HEK293 (cell line): ENCODE results near the gene RIMS1.
A peak's percentile ranks its signal among the peaks of the same experiment; 100 is the strongest.

Experiments used
- CTCF ChIA-PET: fragments of 350-600 bp; formaldehyde crosslinking; extraction: SDS; loops from one replicate; lab custom pipeline; 2021; ENCODE audit warnings: antibody characterized with exemption; lab: Yijun Ruan, JAX
- POLR2A ChIA-PET: fragments of 300-600 bp; formaldehyde crosslinking; extraction: SDS; loops from one replicate; lab custom pipeline; 2020; ENCODE audit warnings: antibody characterized with exemption, inconsistent platforms; lab: Yijun Ruan, JAX
- H3K27ac ChIP-seq: fragments of 200-500 bp; sonication (Bioruptor generic); 2 replicates; pipeline ENCODE4 v1.5.1; 2014; ENCODE audit warnings: low read depth, low read length, control low read depth, inconsistent platforms; ENCODE audit errors: extremely low read depth
- H3K36me3 ChIP-seq, 2 experiments: fragments of 200-500 bp in 1 of 2; sonication (Bioruptor generic) in 1 of 2; 1 replicate in 1 of 2; 2 replicates in 1 of 2; pipeline ENCODE4 v1.5.1; 2014 to 2017; ENCODE audit warnings: inconsistent platforms in 2 of 2, low read length in 2 of 2; ENCODE audit not compliant: control insufficient read depth in 2 of 2, insufficient read depth in 1 of 2
- H3K4me1 ChIP-seq: fragments of 200-500 bp; sonication (Bioruptor generic); 2 replicates; pipeline ENCODE4 v1.5.1; 2014; ENCODE audit warnings: mild to moderate bottlenecking, low read length, inconsistent platforms; ENCODE audit not compliant: control insufficient read depth, insufficient read depth
- H3K4me3 ChIP-seq: 2 replicates; pipeline ENCODE4 v1.5.1; 2011; ENCODE audit warnings: low read depth, mild to moderate bottlenecking, control low read depth, low read length, moderate library complexity
- H3K9me3 ChIP-seq: fragments of 200-500 bp; sonication (Bioruptor generic); 2 replicates; pipeline ENCODE4 v1.5.1; 2014; ENCODE audit warnings: low read depth, low read length, inconsistent platforms; ENCODE audit not compliant: control insufficient read depth, insufficient read depth
- EGR2 ChIP-seq: fragments of 450-650 bp; formaldehyde crosslinking; IDR thresholded peaks from 2 replicates; pipeline ENCODE4 v1.5.1; 2016; ENCODE audit warnings: low read depth, missing biosample characterization, missing genetic modification characterization
- FEZF1 ChIP-seq: fragments of 450-650 bp; formaldehyde crosslinking; IDR thresholded peaks from 2 replicates; pipeline ENCODE4 v1.5.1; 2016; ENCODE audit warnings: missing biosample characterization, missing genetic modification characterization
- HIC1 ChIP-seq: fragments of 450-650 bp; formaldehyde crosslinking; IDR thresholded peaks from 2 replicates; pipeline ENCODE4 v1.5.1; 2016; ENCODE audit warnings: missing biosample characterization, missing genetic modification characterization
- MEIS1 ChIP-seq: sonication (generic); formaldehyde crosslinking; IDR thresholded peaks from 2 replicates; pipeline ENCODE4 v1.8.1; 2022; ENCODE audit warnings: missing genetic modification reagents, mild to moderate bottlenecking, borderline replicate concordance
- SETDB1 ChIP-seq: IDR thresholded peaks from one replicate; pipeline ENCODE4 v1.6.1; 2017; ENCODE audit warnings: mild to moderate bottlenecking, low read length, moderate library complexity, mixed read lengths; ENCODE audit not compliant: insufficient read length
- WT1 ChIP-seq: fragments of 450-650 bp; formaldehyde crosslinking; IDR thresholded peaks from 2 replicates; pipeline ENCODE4 v1.5.1; 2016; ENCODE audit warnings: missing biosample characterization, missing genetic modification characterization
- ZBTB7A ChIP-seq: fragments of 450-650 bp; formaldehyde crosslinking; IDR thresholded peaks from 2 replicates; pipeline ENCODE4 v1.5.1; 2016; ENCODE audit warnings: low read depth, missing biosample characterization, missing genetic modification characterization
- ZFHX2 ChIP-seq: fragments of 450-650 bp; formaldehyde crosslinking; conservative IDR thresholded peaks from 2 replicates; pipeline ENCODE4 v1.5.1; 2016; ENCODE audit warnings: missing biosample characterization, missing genetic modification characterization
- ZNF24 ChIP-seq: fragments of 450-650 bp; formaldehyde crosslinking; IDR thresholded peaks from 2 replicates; pipeline ENCODE4 v1.5.1; 2016; ENCODE audit warnings: missing biosample characterization, missing genetic modification characterization
- ZNF510 ChIP-seq: fragments of 450-650 bp; formaldehyde crosslinking; IDR thresholded peaks from 2 replicates; pipeline ENCODE4 v1.5.1; 2018; ENCODE audit warnings: mild to moderate bottlenecking, missing genetic modification characterization, missing biosample characterization; ENCODE audit not compliant: insufficient replicate concordance
- ZNF513 ChIP-seq: fragments of 450-650 bp; IDR thresholded peaks from 2 replicates; pipeline ENCODE4 v1.5.1; 2018; ENCODE audit warnings: missing biosample characterization, missing genetic modification characterization
- ZNF571 ChIP-seq: fragments of 450-650 bp; formaldehyde crosslinking; IDR thresholded peaks from 2 replicates; pipeline ENCODE4 v1.5.0; 2017; ENCODE audit warnings: missing biosample characterization, missing genetic modification characterization
- ZNF654 ChIP-seq: fragments of 450-650 bp; formaldehyde crosslinking; IDR thresholded peaks from 2 replicates; pipeline ENCODE4 v1.5.1; 2016; ENCODE audit warnings: low read depth, missing biosample characterization, missing genetic modification characterization
- ZSCAN4 ChIP-seq: fragments of 450-650 bp; formaldehyde crosslinking; IDR thresholded peaks from 2 replicates; pipeline ENCODE4 v1.5.1; 2017; ENCODE audit warnings: missing biosample characterization, missing genetic modification characterization
- TF ChIP-seq, protein P1 (sequence below): fragments of 450-650 bp; formaldehyde crosslinking; optimal IDR thresholded peaks from 2 replicates; pipeline ENCODE3; 2016; ENCODE audit warnings: missing biosample characterization, mild to moderate bottlenecking, missing genetic modification characterization
- TF ChIP-seq, protein P2 (sequence below): fragments of 450-650 bp; formaldehyde crosslinking; IDR thresholded peaks from 2 replicates; pipeline ENCODE4 v1.5.1; 2017; ENCODE audit warnings: missing biosample characterization, missing genetic modification characterization

RIMS1 gene

DNA sequence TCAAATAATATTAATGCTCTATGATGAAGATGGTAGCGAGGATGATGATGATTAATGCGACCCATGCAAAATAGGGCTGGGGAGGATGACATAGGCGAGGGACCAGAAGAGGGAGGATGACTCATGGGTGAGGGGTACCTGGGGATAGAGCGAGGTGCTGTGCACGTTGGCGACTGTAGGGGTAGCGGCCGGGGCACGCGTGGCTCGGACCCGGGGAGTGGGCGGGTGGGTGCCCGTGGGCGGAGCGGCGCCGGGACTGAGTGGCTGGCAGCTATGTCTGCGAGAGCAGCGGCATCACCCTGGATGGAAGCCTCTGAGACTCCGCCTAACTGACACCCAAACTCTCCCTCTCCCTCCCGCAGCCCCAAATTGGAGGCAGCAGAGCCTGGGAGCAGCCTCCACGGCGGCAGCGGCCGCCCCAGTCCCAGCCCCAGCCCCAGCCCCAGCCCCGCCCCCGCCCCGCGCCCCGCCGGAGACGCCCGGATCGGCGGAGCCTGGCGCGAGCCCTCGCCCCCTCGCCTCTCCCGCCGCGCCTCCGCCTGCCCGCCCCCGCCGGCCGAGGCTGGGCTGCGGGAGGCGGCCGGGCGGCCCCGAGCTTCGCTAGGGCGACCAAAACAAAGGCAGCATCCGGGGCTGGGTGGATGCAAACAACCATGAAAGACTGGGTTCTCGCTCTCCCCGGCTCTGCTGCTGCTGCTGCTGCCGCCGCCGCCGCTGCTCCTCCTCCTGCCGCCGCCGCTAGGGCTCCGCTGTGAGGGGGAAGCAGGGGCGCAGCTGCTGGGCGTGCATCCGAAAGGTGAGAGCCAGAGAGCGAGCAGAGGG, at the start of gene RIMS1 (continued):
- TF ChIP-seq WT1 (tag by site-specific recombination) = no peak
- peak; percentile 78 for TF ChIP-seq ZNF513 (tag by site-specific recombination)
- peak; percentile 53; the same call in 1 of the 2 replicates for TF ChIP-seq EGR2 (tag by site-specific recombination)
- TF ChIP-seq, protein P1, sequence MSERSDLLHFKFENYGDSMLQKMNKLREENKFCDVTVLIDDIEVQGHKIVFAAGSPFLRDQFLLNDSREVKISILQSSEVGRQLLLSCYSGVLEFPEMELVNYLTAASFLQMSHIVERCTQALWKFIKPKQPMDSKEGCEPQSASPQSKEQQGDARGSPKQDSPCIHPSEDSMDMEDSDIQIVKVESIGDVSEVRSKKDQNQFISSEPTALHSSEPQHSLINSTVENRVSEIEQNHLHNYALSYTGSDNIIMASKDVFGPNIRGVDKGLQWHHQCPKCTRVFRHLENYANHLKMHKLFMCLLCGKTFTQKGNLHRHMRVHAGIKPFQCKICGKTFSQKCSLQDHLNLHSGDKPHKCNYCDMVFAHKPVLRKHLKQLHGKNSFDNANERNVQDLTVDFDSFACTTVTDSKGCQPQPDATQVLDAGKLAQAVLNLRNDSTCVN (tag by site-specific recombination) = peak; percentile 61
- no peak for TF ChIP-seq ZNF654 (tag by site-specific recombination)
- no peak for TF ChIP-seq ZBTB7A (tag by site-specific recombination)
- peak; percentile 61 for TF ChIP-seq ZSCAN4
- peak; percentile 69 for TF ChIP-seq ZFHX2 (tag by site-specific recombination)
- TF ChIP-seq HIC1 (tag by site-specific recombination) = peak; percentile 50; the same call in 1 of the 2 replicates
- 0 out of 2 replicates have a peak, but pooled peaks have one; percentile 7 for TF ChIP-seq MEIS1 (CRISPR knock-in tag)

- CTCF ChIA-PET = interaction anchor here (0.7 kb wide), 1 partner anchor 31 kb away, joined by 3 read pairs; no protein-coding TSS in a partner anchor
- TF ChIP-seq ZNF24 (no peak), ZNF510 (no peak), FEZF1 (no peak), SETDB1 (no peak)
- POLR2A ChIA-PET = no interaction called here
- Histone ChIP-seq H3K4me3 (no peak overlapping the region), H3K9me3 (no peaks in the 10 kb centered on the region), H3K4me1 (no peaks in the 10 kb centered on the region), H3K27ac (no peak overlapping the region), H3K36me3 (no peaks in the 10 kb centered on the region)
These were observed 35.1 kb upstream of the RIMS1 start for GRCh38 chr6:71851214-71851613.

GRCh38 chr6:71852948-71853347, 33.4 kb upstream of the RIMS1 start:
- no peak for TF ChIP-seq ZNF571
- TF ChIP-seq, protein P2, sequence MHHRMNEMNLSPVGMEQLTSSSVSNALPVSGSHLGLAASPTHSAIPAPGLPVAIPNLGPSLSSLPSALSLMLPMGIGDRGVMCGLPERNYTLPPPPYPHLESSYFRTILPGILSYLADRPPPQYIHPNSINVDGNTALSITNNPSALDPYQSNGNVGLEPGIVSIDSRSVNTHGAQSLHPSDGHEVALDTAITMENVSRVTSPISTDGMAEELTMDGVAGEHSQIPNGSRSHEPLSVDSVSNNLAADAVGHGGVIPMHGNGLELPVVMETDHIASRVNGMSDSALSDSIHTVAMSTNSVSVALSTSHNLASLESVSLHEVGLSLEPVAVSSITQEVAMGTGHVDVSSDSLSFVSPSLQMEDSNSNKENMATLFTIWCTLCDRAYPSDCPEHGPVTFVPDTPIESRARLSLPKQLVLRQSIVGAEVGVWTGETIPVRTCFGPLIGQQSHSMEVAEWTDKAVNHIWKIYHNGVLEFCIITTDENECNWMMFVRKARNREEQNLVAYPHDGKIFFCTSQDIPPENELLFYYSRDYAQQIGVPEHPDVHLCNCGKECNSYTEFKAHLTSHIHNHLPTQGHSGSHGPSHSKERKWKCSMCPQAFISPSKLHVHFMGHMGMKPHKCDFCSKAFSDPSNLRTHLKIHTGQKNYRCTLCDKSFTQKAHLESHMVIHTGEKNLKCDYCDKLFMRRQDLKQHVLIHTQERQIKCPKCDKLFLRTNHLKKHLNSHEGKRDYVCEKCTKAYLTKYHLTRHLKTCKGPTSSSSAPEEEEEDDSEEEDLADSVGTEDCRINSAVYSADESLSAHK = no peak
- H3K27ac ChIP-seq = no peak overlapping the region
- CTCF ChIA-PET = no interaction called here
- POLR2A ChIA-PET = no interaction called here
- H3K4me3 ChIP-seq = no peak overlapping the region
- H3K36me3 ChIP-seq = no peaks in the 10 kb centered on the region
- H3K9me3 ChIP-seq = no peaks in the 10 kb centered on the region
- H3K4me1 ChIP-seq = no peaks in the 10 kb centered on the region
